WTC11 (cell line): ENCODE results near the gene CARD11.

Experiments used
- ELF4 ChIP-seq: sonication (generic); formaldehyde crosslinking; IDR thresholded peaks from 2 replicates; pipeline ENCODE4 v1.8.1; 2022; ENCODE audit warnings: low read depth, mild to moderate bottlenecking, moderate library complexity, missing genetic modification reagents
- IRF2 ChIP-seq: sonication (generic); formaldehyde crosslinking; IDR thresholded peaks from 2 replicates; pipeline ENCODE4 v1.8.0; 2022; ENCODE audit warnings: low read depth, missing genetic modification reagents, borderline replicate concordance
- TF ChIP-seq, protein P1 (sequence below): fragments of 200-600 bp; IDR thresholded peaks from 2 replicates; pipeline ENCODE4 v1.8.0; 2022; ENCODE audit warnings: antibody characterized with exemption
- TF ChIP-seq, protein P2 (sequence below): sonication (generic); formaldehyde crosslinking; IDR thresholded peaks from 2 replicates; pipeline ENCODE4 v1.8.1; 2023; ENCODE audit warnings: mild to moderate bottlenecking, missing genetic modification reagents, borderline replicate concordance
- TF ChIP-seq, protein P3 (sequence below): sonication (generic); formaldehyde crosslinking; IDR thresholded peaks from 2 replicates; pipeline ENCODE4 v1.8.0; 2023; ENCODE audit warnings: missing genetic modification reagents

GRCh38 chr7:2922348-2922691 lies 121.3 kb downstream of the CARD11 start:
- TF ChIP-seq, protein P1, sequence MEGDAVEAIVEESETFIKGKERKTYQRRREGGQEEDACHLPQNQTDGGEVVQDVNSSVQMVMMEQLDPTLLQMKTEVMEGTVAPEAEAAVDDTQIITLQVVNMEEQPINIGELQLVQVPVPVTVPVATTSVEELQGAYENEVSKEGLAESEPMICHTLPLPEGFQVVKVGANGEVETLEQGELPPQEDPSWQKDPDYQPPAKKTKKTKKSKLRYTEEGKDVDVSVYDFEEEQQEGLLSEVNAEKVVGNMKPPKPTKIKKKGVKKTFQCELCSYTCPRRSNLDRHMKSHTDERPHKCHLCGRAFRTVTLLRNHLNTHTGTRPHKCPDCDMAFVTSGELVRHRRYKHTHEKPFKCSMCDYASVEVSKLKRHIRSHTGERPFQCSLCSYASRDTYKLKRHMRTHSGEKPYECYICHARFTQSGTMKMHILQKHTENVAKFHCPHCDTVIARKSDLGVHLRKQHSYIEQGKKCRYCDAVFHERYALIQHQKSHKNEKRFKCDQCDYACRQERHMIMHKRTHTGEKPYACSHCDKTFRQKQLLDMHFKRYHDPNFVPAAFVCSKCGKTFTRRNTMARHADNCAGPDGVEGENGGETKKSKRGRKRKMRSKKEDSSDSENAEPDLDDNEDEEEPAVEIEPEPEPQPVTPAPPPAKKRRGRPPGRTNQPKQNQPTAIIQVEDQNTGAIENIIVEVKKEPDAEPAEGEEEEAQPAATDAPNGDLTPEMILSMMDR, result no peak
- TF ChIP-seq, protein P2, sequence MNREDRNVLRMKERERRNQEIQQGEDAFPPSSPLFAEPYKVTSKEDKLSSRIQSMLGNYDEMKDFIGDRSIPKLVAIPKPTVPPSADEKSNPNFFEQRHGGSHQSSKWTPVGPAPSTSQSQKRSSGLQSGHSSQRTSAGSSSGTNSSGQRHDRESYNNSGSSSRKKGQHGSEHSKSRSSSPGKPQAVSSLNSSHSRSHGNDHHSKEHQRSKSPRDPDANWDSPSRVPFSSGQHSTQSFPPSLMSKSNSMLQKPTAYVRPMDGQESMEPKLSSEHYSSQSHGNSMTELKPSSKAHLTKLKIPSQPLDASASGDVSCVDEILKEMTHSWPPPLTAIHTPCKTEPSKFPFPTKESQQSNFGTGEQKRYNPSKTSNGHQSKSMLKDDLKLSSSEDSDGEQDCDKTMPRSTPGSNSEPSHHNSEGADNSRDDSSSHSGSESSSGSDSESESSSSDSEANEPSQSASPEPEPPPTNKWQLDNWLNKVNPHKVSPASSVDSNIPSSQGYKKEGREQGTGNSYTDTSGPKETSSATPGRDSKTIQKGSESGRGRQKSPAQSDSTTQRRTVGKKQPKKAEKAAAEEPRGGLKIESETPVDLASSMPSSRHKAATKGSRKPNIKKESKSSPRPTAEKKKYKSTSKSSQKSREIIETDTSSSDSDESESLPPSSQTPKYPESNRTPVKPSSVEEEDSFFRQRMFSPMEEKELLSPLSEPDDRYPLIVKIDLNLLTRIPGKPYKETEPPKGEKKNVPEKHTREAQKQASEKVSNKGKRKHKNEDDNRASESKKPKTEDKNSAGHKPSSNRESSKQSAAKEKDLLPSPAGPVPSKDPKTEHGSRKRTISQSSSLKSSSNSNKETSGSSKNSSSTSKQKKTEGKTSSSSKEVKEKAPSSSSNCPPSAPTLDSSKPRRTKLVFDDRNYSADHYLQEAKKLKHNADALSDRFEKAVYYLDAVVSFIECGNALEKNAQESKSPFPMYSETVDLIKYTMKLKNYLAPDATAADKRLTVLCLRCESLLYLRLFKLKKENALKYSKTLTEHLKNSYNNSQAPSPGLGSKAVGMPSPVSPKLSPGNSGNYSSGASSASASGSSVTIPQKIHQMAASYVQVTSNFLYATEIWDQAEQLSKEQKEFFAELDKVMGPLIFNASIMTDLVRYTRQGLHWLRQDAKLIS (CRISPR knock-in tag), result no peak
- TF ChIP-seq, protein P3, sequence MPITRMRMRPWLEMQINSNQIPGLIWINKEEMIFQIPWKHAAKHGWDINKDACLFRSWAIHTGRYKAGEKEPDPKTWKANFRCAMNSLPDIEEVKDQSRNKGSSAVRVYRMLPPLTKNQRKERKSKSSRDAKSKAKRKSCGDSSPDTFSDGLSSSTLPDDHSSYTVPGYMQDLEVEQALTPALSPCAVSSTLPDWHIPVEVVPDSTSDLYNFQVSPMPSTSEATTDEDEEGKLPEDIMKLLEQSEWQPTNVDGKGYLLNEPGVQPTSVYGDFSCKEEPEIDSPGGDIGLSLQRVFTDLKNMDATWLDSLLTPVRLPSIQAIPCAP (CRISPR knock-in tag), result no peak
- TF ChIP-seq ELF4 (CRISPR knock-in tag), result no peak
- no peak for TF ChIP-seq IRF2 (CRISPR knock-in tag)
